DMS114 treated with DMSO at 0.1 percent for 48 hours (cell line): ENCODE results near the gene PAK2.
"Not testable (repeated sequence)": the region's sequence is repeated elsewhere in the genome, so short reads cannot be mapped to it uniquely, and the experiment has no call there.

Experiments
- DNase-seq: peaks from one replicate; lab custom pipeline; 2025; ENCODE audit not compliant: unreplicated experiment; lab: John Stamatoyannopoulos, UW

PAK2 gene

GRCh38 chr3:196735751-196736150 is 3.9 kb upstream of the PAK2 start:
- no peak for DNase-seq

DNA sequence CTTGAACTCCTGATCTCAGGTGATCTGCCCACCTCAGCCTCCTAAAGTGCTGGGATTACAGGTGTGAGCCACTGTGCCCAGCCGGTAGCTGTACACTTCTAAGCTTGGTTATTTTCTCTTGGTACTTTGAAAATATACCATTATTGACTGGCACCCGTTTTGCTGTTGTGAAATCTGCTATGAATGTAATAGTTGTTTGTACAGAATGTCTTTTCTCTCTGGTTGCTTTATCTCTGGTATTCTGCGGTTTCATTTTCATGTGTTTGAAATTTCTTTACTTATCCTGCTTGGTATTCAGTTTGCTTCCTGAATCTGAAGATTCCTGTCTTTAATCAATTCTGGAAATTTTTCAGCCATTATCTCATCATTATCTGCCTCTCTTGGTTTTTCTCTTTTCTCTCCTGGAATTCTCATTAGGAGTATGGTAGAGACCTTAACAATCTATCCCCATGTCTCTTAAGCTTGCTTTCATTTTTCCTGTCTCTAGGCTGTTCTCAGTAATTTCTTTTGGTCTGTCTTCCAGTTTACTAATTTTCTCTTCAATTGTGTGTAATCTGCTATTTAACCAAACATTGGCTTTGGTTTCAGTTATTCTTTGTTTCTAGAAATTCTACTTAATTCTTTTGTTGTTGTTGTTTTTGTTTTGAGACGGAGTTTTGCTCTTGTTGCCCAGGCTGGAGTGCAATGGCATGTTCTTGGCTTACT is 2.8 kb upstream of the PAK2 start:
- no peak for DNase-seq

- no peak for DNase-seq
Observed at GRCh38 chr3:196737655-196738054, 2.0 kb upstream of the PAK2 start.

DNA sequence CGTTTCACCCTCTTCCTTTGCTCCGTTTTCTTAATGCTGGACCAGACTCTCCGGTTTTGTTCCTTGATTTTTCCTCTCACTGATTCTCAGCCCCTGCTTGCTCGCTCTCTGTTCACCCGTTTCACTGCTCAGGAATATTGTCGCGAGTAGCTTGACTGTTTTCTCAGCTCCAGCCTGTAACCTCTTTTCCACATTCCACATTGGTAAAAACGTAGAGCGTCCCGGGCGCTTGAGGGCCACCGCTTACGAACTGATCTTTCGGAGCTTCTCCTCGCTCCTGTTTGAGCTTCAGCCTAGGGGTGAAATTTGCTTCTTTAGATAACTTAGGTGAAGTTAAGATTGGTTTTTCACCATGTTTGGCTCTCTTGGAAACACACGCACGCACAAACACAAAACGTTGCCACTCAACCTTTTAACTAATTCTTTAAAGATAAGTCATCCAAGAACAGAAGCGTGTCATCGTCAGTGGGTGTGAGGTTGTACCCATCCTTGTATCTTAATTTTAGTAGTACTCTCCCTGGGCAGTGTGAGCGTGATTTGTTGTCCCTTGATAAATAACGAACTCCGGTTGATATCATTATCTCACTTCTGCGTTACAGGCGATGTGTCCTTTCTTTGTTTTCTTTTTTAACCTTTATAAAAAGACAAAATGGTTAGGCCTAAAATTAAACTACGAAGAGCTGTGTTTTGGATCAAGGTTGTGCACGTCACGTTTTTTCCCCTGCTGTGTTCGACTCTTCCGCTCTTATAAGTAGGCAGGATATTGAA is 1.0 kb downstream of the PAK2 start:
- DNase-seq: no peak

DNA sequence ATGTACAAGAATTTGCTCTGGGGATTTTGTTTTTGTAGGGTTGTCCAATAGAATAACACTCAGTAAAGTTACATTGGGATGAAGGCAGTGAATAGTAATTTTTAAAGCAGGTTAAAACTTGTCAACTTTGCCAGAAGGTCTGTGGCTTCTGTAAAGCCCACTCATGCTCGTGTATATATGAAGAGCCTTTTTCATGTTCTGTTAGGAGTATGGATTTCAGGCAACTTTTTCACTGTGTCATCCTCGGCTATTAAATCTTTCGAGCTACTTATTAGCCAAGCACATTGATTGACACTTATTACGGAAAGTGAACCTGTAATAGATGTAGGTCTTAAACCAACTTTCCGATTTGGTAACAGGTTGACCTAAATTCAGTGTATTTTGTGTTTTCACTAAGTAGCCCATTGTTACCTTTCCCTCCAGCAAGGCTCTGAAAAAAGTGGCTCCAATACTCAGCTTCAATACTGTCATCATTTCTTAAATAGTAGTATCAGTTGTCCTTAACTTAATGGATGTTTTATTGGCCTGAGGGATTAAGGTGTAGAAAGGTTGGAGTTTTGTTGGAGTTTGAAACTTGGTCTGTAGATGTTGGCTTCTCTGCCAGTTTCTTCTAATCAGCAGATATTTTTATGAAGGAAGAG is 1.7 kb downstream of the PAK2 start:
- no peak for DNase-seq

DNA sequence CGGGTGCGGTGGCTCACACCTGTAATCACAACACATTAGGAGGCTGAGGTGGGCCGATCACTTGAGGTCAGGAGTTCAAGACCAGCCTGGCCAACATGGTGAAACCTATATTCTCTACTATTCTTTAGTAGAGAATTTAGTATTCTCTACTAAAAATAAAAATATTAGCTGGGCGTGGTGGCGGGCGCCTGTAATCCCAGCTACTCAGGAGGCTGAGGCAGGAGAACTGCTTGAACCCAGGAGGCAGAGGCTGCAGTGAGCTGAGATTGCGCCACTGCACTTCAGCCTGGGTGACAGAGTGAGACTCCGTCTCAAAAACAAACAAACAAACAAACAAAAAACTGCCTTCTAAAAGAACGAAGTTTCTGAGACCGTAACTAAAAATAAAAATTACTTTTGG is 3.9 kb downstream of the PAK2 start:
- DNase-seq: not testable (repeated sequence)

DNA sequence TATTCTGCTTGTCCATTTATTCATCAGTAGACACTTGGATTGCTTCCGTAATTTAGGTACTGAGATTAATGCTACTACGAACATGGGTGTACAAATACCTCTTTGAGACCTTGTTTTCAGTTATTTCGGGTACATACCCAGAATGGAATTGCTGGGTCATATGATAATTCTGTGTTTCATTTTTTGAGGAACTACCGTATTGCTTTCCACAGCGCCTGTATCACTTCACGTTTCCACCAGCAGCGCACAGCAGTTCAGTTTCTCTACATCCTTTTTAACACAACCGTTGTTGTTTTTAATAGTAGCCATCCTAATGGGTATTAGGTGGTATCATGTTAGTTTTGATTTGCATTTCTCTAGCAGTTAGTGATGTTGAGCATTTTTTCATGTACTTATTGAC is 9.5 kb downstream of the PAK2 start:
- no peak for DNase-seq

- no peak for DNase-seq
Observed at GRCh38 chr3:196753201-196753600, 13.5 kb downstream of the PAK2 start.

GRCh38 chr3:196754091-196754981 is 14.7 kb downstream of the PAK2 start:
- no peak for DNase-seq

GRCh38 chr3:196756732-196757131 is 17.1 kb downstream of the PAK2 start:
- DNase-seq: no peak

DNA sequence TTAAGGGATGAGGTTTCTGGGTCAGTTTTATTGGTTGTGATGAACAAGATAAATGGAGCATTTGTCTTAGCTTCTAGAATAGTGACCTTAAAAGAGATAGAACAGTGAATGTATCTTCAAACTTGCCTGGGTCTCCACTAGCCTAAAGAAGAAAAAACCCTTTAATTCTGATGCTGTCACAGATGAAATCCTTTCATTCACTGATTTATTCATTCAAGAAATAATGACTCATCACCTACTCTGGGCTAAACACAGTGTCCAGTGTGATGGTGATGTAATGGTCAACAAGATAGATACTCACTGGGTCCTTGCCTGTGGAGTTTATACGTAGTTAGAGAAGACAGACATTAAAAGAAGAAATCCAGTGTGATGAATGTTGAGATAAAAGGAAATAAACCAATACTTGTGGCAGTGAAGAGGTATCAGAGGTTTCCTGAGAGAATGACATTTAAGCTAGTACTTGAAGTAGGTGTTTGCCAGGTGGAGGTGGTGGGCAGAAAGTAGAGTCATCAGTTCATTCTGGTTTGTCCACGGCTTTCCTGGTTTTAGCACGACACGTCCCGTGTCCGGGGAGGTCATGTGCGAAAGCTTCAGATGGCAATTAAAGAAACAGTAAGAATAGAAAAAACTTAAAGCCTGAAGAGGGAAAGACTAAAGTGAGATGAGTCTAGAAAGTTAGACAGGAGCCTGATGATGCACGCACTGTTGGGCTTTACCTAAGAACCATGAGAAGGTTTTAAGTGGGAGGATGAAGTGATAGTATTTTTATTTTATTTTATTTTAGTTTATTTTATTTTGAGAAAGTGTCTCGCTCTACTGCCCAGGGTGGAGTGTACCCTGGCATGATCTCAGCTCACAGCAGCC is 18.5 kb downstream of the PAK2 start:
- DNase-seq: no peak

GRCh38 chr3:196763179-196763578 is 23.5 kb downstream of the PAK2 start:
- no peak for DNase-seq

GRCh38 chr3:196765454-196765853 is 25.8 kb downstream of the PAK2 start:
- no peak for DNase-seq

DNA sequence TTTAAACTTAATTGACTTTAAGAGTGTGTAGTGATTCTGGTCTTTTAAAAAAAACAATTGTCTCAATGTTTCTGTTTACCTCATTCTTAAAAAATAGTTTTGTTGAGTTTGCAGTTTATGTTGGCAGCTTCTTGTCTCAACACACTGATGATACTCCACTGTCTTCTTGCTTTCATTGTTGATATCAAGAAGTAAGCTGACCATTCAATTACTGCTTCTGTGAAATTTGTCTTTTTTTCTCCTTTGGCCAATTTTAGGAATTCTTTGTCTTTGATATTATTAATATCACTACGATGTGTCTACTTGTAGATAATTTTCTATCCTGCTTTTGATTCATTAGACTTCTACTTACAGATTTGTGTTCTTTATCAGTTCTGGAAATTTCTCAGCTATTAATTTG is 31.4 kb downstream of the PAK2 start:
- no peak for DNase-seq

DNA sequence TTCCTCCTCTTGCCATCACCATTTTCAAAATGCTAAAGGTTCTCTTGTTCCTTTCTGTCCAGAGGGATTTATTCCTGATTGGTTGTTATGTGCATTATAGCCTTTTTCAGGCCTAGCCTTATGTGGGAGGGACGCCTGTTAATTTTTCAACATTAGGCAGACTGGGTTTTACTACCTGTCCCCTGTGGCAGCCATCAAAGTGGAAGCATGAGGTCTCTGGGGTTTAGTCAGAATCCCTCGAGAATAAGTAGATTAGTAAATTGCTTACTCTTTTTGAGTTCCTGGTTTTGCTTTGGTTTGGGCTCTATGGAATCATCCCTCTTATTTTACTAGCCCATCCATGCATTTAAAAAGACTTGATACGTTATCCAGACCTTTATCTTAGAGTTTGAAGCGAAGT is 32.4 kb downstream of the PAK2 start:
- DNase-seq: no peak

DNA sequence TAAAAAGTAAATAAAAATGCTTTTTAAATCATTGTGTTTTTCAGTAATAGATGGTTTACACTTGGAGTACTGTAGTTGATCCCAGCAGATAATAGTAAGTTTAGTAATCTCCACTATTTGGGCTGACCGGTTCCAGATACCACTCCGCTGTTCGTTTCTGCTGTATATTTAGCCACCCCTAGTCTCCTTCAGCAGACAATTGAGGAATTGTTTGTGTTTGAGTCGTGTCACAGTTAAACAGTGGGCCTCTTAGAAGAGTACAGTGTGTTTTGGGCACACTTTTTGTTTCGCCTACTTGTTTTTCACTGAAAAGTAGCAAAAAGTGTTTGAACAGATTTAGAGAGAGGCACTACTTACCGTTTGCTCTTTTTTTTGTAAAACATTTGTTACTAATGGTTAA is 33.2 kb downstream of the PAK2 start:
- DNase-seq: no peak

- DNase-seq: no peak
Observed at GRCh38 chr3:196774191-196774820, 34.6 kb downstream of the PAK2 start.

GRCh38 chr3:196774848-196775422 is 35.3 kb downstream of the PAK2 start:
- no peak for DNase-seq

DNA sequence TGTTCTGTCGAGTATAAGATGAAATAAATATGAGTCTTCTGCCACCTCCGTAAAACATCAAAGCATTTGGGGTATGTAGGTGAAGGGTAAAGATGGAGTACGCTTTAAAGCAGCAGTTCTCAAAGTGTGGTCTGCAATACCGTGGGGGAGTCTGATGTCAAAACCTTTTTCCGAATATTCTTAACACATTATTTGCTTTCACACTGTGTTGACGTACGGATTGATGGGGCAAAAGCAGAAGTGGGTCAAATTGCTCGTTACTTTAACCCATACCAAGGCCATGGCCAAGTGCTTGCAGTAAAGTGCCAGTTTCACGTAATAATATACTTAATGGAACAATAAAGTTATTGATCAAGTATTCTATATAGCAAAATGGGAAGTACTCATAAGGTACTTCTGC is 36.3 kb downstream of the PAK2 start:
- DNase-seq: no peak
